Nephron progenitor cell (in vitro differentiated cells): ENCODE results near the gene DHODH.
A peak's percentile ranks its signal among the peaks of the same experiment; 100 is the strongest.

ENCODE experiments used
- DNase-seq: peaks from one replicate; pipeline ENCODE4 v3.0.0; 2021
- H3K27ac Mint-ChIP-seq: 2 replicates; pipeline ENCODE4 v1.8.0; 2021; ENCODE audit warnings: mild to moderate bottlenecking, moderate library complexity, mixed read lengths
- H3K27me3 Mint-ChIP-seq: 2 replicates; pipeline ENCODE4 v1.8.0; 2021; ENCODE audit warnings: mild to moderate bottlenecking, low read depth, mixed read lengths; ENCODE audit not compliant: poor library complexity
- H3K36me3 Mint-ChIP-seq: 2 replicates; pipeline ENCODE4 v1.8.0; 2021; ENCODE audit warnings: low read depth, mixed read lengths
- H3K4me1 Mint-ChIP-seq: 2 replicates; pipeline ENCODE4 v1.8.0; 2021; ENCODE audit warnings: mixed read lengths
- H3K4me3 Mint-ChIP-seq: 2 replicates; pipeline ENCODE4 v1.8.0; 2021; ENCODE audit warnings: mild to moderate bottlenecking, moderate library complexity, mixed read lengths
- H3K9me3 Mint-ChIP-seq: 2 replicates; pipeline ENCODE4 v1.8.0; 2021; ENCODE audit warnings: mild to moderate bottlenecking, moderate library complexity, mixed read lengths
- TF ChIP-seq, protein P1 (sequence below): fragments of 200-600 bp; sonication (generic); IDR thresholded peaks from 2 replicates; pipeline ENCODE4 v1.5.0; 2021; ENCODE audit warnings: antibody characterized with exemption

DHODH gene

DNA sequence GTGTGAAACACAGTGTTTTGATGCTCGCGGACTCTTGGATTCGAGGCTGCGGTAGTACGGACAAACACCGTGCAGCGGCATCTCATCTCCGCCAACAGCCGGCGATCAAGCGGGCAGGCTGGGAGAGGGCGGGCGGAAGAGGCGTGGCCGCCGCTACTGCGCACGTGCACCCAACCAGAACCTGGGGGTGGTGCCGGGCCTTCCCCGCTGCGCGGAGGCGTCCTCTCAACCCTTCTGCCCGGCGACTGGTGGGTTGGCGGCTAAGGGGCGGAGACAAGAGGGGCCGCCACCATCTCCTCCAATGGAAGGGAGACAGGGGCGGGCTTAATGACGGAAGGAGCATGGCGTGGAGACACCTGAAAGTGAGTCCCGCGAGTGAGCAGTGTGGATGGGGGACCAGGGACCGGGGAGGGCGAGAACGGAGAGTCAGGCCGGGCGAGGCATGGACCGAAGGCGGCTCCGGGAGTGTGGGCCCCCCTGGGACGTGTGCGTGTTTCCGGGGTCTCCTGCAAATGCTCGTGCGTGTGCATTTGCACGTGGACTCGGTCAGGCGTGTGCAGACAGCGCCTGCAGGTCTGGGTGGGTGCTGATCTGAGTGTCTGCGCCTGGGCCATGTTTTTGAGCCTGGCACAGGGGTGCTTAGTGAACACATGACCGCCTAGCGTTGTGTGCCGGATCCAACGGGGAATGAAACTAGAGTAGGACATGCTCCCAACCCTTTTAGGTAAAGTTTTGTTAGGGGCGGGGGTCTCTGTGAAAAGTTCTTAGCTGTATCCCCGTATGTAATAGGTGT is at the start of gene DHODH:
Gene DHODH, plus strand, starts transcription at position 321 of the 793 bp plus-strand sequence. Its CDS starts 21 bp downstream, at position 342.
- peaks cover 9% of the 10 kb centered on the region for H3K36me3 Mint-ChIP-seq
- H3K4me3 Mint-ChIP-seq: peak within 1 kb of the TSS; percentile 97
- DNase-seq: peak; percentile 96
- H3K27me3 Mint-ChIP-seq: peaks cover 25% of the 10 kb centered on the region
- no peaks in the 10 kb centered on the region for H3K9me3 Mint-ChIP-seq
- peak within 1 kb of the TSS; percentile 87 for H3K27ac Mint-ChIP-seq
- peaks cover 41% of the 10 kb centered on the region for H3K4me1 Mint-ChIP-seq
- TF ChIP-seq, protein P1, sequence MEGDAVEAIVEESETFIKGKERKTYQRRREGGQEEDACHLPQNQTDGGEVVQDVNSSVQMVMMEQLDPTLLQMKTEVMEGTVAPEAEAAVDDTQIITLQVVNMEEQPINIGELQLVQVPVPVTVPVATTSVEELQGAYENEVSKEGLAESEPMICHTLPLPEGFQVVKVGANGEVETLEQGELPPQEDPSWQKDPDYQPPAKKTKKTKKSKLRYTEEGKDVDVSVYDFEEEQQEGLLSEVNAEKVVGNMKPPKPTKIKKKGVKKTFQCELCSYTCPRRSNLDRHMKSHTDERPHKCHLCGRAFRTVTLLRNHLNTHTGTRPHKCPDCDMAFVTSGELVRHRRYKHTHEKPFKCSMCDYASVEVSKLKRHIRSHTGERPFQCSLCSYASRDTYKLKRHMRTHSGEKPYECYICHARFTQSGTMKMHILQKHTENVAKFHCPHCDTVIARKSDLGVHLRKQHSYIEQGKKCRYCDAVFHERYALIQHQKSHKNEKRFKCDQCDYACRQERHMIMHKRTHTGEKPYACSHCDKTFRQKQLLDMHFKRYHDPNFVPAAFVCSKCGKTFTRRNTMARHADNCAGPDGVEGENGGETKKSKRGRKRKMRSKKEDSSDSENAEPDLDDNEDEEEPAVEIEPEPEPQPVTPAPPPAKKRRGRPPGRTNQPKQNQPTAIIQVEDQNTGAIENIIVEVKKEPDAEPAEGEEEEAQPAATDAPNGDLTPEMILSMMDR: no peak

DNA sequence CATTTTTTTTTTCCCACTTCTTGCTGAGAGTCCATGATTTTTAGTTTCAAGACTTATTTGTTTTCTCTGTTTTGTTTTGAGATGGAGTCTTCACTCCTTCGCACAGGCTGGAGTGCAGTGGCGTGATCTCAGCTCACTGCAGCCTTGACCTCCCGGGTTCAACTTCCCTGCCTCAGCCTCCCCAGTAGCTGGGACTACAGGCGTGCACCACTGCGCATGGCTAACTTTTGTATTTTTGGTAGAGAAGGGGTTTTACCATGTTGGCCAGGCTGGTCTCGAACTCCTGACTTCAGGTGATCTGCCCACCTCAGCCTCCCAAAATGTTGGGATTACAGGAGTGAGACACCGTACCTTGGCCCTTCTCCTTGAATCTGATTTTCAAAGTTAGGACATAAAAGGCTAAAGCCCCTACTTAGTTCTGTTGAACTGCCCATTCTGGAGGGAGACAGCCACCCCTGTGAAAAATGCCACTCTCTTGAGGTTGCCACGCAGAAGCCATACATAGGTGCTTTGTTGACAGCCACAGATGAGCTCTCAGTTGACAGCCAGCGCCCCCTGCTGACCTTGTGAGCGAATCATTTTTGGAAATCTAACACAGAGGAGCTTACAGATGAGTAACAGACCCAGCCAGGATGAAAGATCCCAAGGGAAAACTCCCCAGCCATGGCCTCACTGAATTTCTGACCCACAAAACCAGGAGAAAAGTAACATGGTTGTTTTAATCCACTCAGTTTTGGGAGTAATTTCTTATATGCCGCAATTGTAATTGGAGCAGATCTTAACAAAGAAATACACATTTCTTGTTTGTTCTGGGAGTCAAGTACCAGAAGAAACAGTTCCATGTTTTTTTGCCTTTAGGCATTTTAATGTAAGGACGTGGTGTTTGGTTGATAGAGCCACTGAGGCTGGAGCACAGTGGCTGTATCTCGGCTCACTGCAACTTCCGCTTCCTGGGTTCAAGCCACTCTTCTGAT is 47.2 kb upstream of the DHODH start:
- TF ChIP-seq, protein P1: peak; percentile 73
- Mint-ChIP-seq H3K27ac (no peak overlapping the region), H3K27me3 (peaks cover 8% of the 10 kb centered on the region), H3K4me1 (peaks cover 20% of the 10 kb centered on the region), H3K36me3 (no peaks in the 10 kb centered on the region), H3K9me3 (no peaks in the 10 kb centered on the region), H3K4me3 (no peak overlapping the region)
- DNase-seq: peak; percentile 85

DNA sequence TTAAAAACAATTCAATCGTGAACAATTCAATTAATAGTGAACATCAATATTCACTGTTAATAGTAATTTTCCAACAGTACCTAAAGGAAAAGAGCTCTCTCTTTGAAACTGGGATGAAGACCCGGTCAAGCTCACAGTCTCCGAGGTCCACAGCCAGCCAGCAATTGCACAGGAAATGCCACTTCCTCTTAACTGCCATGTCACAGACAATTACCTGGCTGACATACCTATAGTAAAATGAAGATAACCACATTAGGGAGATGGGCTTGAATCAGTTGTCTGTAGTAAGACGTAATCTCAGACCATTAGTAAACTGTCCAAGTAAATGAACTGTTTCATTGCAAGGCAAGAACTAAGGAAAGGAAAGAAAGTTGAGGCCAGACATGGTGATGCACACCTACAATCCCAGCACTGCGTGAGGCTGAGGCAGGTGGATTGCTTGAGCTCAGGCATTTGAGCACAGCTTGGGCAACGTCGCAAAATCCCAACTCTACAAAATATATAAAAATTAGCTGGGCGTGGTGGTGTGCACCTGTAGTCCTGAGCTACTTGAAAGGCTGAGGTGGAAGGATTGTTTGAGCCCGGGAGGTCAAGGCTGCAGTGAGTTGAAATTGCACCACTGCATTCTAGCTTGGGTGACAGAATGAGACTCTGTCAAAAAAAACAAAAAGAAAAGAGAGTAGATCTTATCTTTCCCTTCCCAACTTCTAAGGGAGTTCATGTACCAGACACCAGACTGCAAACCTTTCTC is 45.2 kb upstream of the DHODH start:
- no peak overlapping the region for H3K27ac Mint-ChIP-seq
- TF ChIP-seq, protein P1: no peak
- peaks cover 28% of the 10 kb centered on the region for H3K4me1 Mint-ChIP-seq
- H3K9me3 Mint-ChIP-seq: no peaks in the 10 kb centered on the region
- H3K36me3 Mint-ChIP-seq: no peaks in the 10 kb centered on the region
- no peak overlapping the region for H3K4me3 Mint-ChIP-seq
- DNase-seq: no peak
- H3K27me3 Mint-ChIP-seq: peaks cover 8% of the 10 kb centered on the region

DNA sequence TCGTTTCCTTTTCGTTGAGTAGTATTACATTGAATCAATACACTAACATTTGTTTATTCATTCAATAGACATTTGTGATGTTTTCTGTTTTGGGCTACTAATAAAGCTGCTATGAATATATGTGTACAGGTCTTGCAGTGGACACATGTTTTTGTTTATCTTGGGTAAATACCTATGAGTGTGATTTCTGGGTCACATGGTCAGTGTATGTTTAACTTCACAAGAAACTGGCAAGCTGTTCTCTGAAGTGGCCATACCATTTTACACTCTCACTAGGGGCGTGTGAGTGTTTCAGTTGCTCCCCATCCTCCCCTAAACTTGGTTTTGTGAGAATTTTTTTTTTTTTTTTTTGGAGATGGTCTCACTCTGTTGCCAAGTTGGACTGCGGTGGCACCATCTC is 43.3 kb upstream of the DHODH start:
- H3K27me3 Mint-ChIP-seq: peaks cover 5% of the 10 kb centered on the region
- TF ChIP-seq, protein P1: no peak
- no peak for DNase-seq
- no peaks in the 10 kb centered on the region for H3K36me3 Mint-ChIP-seq
- H3K4me3 Mint-ChIP-seq: no peak overlapping the region
- no peaks in the 10 kb centered on the region for H3K9me3 Mint-ChIP-seq
- H3K4me1 Mint-ChIP-seq: peaks cover 28% of the 10 kb centered on the region
- no peak overlapping the region for H3K27ac Mint-ChIP-seq

DNA sequence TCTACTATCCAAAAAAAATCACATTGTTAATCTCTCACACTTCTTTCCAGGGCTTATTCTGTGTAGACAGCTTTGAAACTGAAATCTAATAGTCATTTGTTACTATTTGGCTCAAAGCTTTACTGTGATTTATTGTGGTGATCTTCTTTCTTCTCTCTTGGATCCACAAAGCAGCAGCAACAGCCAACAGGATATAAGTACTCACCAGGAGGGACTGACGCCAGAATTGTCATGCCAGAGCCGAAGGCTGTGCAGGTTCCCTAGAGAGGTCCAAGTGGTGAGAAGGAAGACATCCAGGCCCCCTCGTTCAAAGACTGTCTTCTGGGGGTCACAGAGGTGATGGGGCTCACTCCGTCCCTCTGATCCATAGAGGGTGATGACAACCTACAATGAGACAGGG is 41.6 kb upstream of the DHODH start:
- no peaks in the 10 kb centered on the region for H3K9me3 Mint-ChIP-seq
- peaks cover 13% of the 10 kb centered on the region for H3K4me1 Mint-ChIP-seq
- TF ChIP-seq, protein P1: no peak
- peaks cover 10% of the 10 kb centered on the region for H3K27me3 Mint-ChIP-seq
- H3K4me3 Mint-ChIP-seq: no peak overlapping the region
- H3K27ac Mint-ChIP-seq: peak overlapping the region; percentile 25
- no peak for DNase-seq
- no peaks in the 10 kb centered on the region for H3K36me3 Mint-ChIP-seq
